SIG-M5 treated with dmso at 0.1 percent for 504 hours (cell line): ENCODE measurements around the gene ITSN2.

Source experiments
- DNase-seq: peaks from one replicate; lab custom pipeline; 2025; ENCODE audit not compliant: unreplicated experiment; lab: John Stamatoyannopoulos, UW

The ITSN2 gene

GRCh38 chr2:24273598-24273997 is 86.7 kb downstream of the ITSN2 start:
- no peak for DNase-seq

GRCh38 chr2:24272907-24273306 is 87.4 kb downstream of the ITSN2 start:
- DNase-seq: no peak

GRCh38 chr2:24272161-24272802 is 88.1 kb downstream of the ITSN2 start:
- DNase-seq: no peak

- no peak for DNase-seq
Measured at GRCh38 chr2:24269265-24269664, 91.1 kb downstream of the ITSN2 start.

GRCh38 chr2:24265212-24265611 is 95.1 kb downstream of the ITSN2 start:
- no peak for DNase-seq

- DNase-seq: no peak
Measured at GRCh38 chr2:24262421-24262970, 97.8 kb downstream of the ITSN2 start.

GRCh38 chr2:24261441-24261840 is 98.9 kb downstream of the ITSN2 start:
- DNase-seq: no peak

GRCh38 chr2:24259316-24259715 is 101.0 kb downstream of the ITSN2 start:
- no peak for DNase-seq

- no peak for DNase-seq
Measured at GRCh38 chr2:24258718-24259117, 101.6 kb downstream of the ITSN2 start.

GRCh38 chr2:24253303-24253919 is 106.9 kb downstream of the ITSN2 start:
- no peak for DNase-seq

- no peak for DNase-seq
Measured at GRCh38 chr2:24247592-24247991, 112.7 kb downstream of the ITSN2 start.

GRCh38 chr2:24247164-24247563 is 113.2 kb downstream of the ITSN2 start:
- no peak for DNase-seq

GRCh38 chr2:24245986-24246776 is 114.2 kb downstream of the ITSN2 start:
- no peak for DNase-seq

GRCh38 chr2:24241528-24241927 is 118.8 kb downstream of the ITSN2 start:
- DNase-seq: no peak

GRCh38 chr2:24239553-24239952 is 120.8 kb downstream of the ITSN2 start:
- DNase-seq: peak; percentile 3

GRCh38 chr2:24238158-24238557 is 122.2 kb downstream of the ITSN2 start:
- DNase-seq: no peak

- no peak for DNase-seq
Measured at GRCh38 chr2:24237313-24237712, 123.0 kb downstream of the ITSN2 start.

GRCh38 chr2:24233321-24233720 is 127.0 kb downstream of the ITSN2 start:
- peak; percentile 1 for DNase-seq

GRCh38 chr2:24231461-24231881 is 128.9 kb downstream of the ITSN2 start:
- DNase-seq: no peak

- DNase-seq: peak; percentile 28
Measured at GRCh38 chr2:24228470-24228869, 131.9 kb downstream of the ITSN2 start.

- DNase-seq: no peak
Measured at GRCh38 chr2:24225499-24226242, 134.7 kb downstream of the ITSN2 start.
